Hypothalamus (tissue), 51 donors: ENCODE measurements around the gene EIF2A.

Source experiments
- DNase-seq, 51 donors: peaks; one replicate each; lab custom pipeline; 2025; lab: John Stamatoyannopoulos, UW

The EIF2A gene

GRCh38 chr3:150631515-150632221, 85.1 kb downstream of the EIF2A start:
- DNase-seq: no peak

- no peak for DNase-seq
Measured at GRCh38 chr3:150635076-150635475, 88.5 kb downstream of the EIF2A start.

GRCh38 chr3:150635526-150635925, 88.9 kb downstream of the EIF2A start:
- DNase-seq: no peak
